BLaER1 treated with 17β-estradiol and CSF1 and Interleukin-3, amounts not matched to agents 10 nM and 100 nM (cell line): ENCODE measurements around the gene AFMID.
A peak's percentile ranks its signal among the peaks of the same experiment; 100 is the strongest.

Experiments used
- H3K27ac ChIP-seq, 11 experiments: shearing (Covaris generic); formaldehyde crosslinking; 2 replicates each; pipeline ENCODE4 v1.8.1; 2022
- H3K27me3 ChIP-seq, 11 experiments: shearing (Covaris generic); formaldehyde crosslinking; 2 replicates each; pipeline ENCODE4 v1.8.1; 2022
- H3K36me3 ChIP-seq, 11 experiments: shearing (Covaris generic); formaldehyde crosslinking; 2 replicates each; pipeline ENCODE4 v1.8.1; 2022
- H3K4me1 ChIP-seq, 10 experiments: shearing (Covaris generic); formaldehyde crosslinking; 2 replicates each; pipeline ENCODE4 v1.8.1; 2022
- H3K4me2 ChIP-seq, 11 experiments: shearing (Covaris generic); formaldehyde crosslinking; 2 replicates each; pipeline ENCODE4 v1.8.1; 2022
- H3K4me3 ChIP-seq, 10 experiments: shearing (Covaris generic); formaldehyde crosslinking; 2 replicates each; pipeline ENCODE4 v1.8.1; 2022
- H3K9ac ChIP-seq, 11 experiments: shearing (Covaris generic); formaldehyde crosslinking; 2 replicates each; pipeline ENCODE4 v1.8.1; 2022
- H3K9me3 ChIP-seq, 11 experiments: shearing (Covaris generic); formaldehyde crosslinking; replicated peaks in 1 of 11; 2 replicates each; pipeline ENCODE4 v1.8.1; 2022
- H4K20me1 ChIP-seq, 11 experiments: shearing (Covaris generic); formaldehyde crosslinking; 2 replicates each; pipeline ENCODE4 v1.8.1; 2022
- Cebpa-rat ChIP-seq, 11 experiments: shearing (Covaris generic); IDR thresholded peaks; 2 replicates each; pipeline ENCODE4 v1.8.1; 2022

AFMID gene

GRCh38 chr17:78225088-78225865, 38.1 kb downstream of the AFMID start:
- no peak for TF ChIP-seq Cebpa-rat (IDR thresholded peaks at IDR 0.05)
- peaks cover 0 to 10% (median 7%) of the 10 kb centered on the region in 11 experiments; a peak in 9 of 22 replicates for H3K27me3 ChIP-seq
- peaks cover 0 to 59% (median 53%) of the 10 kb centered on the region in 11 experiments; a peak in 20 of 22 replicates for H3K36me3 ChIP-seq
- peaks cover 15 to 31% (median 23%) of the 10 kb centered on the region in 10 experiments for H3K4me1 ChIP-seq
- peaks cover 0 to 56% (median 29%) of the 10 kb centered on the region in 11 experiments; a peak in 11 of 22 replicates for H4K20me1 ChIP-seq
- no peak overlapping the region for H3K9ac ChIP-seq
- no peak overlapping the region for H3K4me2 ChIP-seq
- no peaks in the 10 kb centered on the region for H3K9me3 ChIP-seq
- H3K4me3 ChIP-seq = no peak overlapping the region
- H3K27ac ChIP-seq = no peak overlapping the region; a peak in 1 of 22 replicates

- peak overlapping the region; percentile 35 to 66 (median 56) for H3K4me2 ChIP-seq
- peaks cover 0 to 50% (median 44%) of the 10 kb centered on the region in 11 experiments; a peak in 20 of 22 replicates for H3K36me3 ChIP-seq
- H3K9me3 ChIP-seq = no peaks in the 10 kb centered on the region
- peaks cover 15 to 40% (median 27%) of the 10 kb centered on the region in 10 experiments for H3K4me1 ChIP-seq
- H3K9ac ChIP-seq = no peak overlapping the region
- peaks cover 3 to 19% (median 15%) of the 10 kb centered on the region in 11 experiments; a peak in 21 of 22 replicates for H3K27me3 ChIP-seq
- no peak overlapping the region for H3K4me3 ChIP-seq
- H4K20me1 ChIP-seq = peaks cover 0 to 54% (median 29%) of the 10 kb centered on the region in 11 experiments; a peak in 15 of 22 replicates
- no peak for TF ChIP-seq Cebpa-rat (IDR thresholded peaks at IDR 0.05)
- no peak overlapping the region for H3K27ac ChIP-seq
Measured at GRCh38 chr17:78226055-78226758, 39.0 kb downstream of the AFMID start.

GRCh38 chr17:78226759-78227454, 39.7 kb downstream of the AFMID start:
- Histone ChIP-seq H3K4me1 (peaks cover 18 to 45% (median 32%) of the 10 kb centered on the region in 10 experiments), H3K36me3 (peaks cover 0 to 43% (median 37%) of the 10 kb centered on the region in 11 experiments; a peak in 20 of 22 replicates), H3K9me3 (no peaks in the 10 kb centered on the region), H3K4me2 (peak overlapping the region; percentile 35 to 66 (median 56)), H3K4me3 (no peak overlapping the region), H3K27ac (peak overlapping the region in 3 of 11 experiments; percentile 13 to 48 (median 32); a peak in 3 of 22 replicates), H3K9ac (peak overlapping the region in 2 of 11 experiments; percentile 3 to 17; a peak in 2 of 22 replicates), H3K27me3 (peaks cover 8 to 26% (median 21%) of the 10 kb centered on the region in 11 experiments), H4K20me1 (peaks cover 0 to 55% (median 32%) of the 10 kb centered on the region in 11 experiments; a peak in 15 of 22 replicates)
- no peak for TF ChIP-seq Cebpa-rat (IDR thresholded peaks at IDR 0.05)

- Histone ChIP-seq H3K4me1 (peaks cover 23 to 51% (median 38%) of the 10 kb centered on the region in 10 experiments), H3K36me3 (peaks cover 0 to 37% (median 31%) of the 10 kb centered on the region in 11 experiments; a peak in 20 of 22 replicates), H3K4me2 (peak overlapping the region; percentile 35 to 66 (median 56)), H3K27me3 (peaks cover 14 to 32% (median 26%) of the 10 kb centered on the region in 11 experiments), H4K20me1 (peaks cover 0 to 58% (median 32%) of the 10 kb centered on the region in 11 experiments; a peak in 15 of 22 replicates), H3K4me3 (no peak overlapping the region), H3K9me3 (no peaks in the 10 kb centered on the region), H3K27ac (peak overlapping the region in 3 of 11 experiments; percentile 13 to 48 (median 32); a peak in 3 of 22 replicates), H3K9ac (peak overlapping the region in 2 of 11 experiments; percentile 3 to 17; a peak in 2 of 22 replicates)
- no peak for TF ChIP-seq Cebpa-rat (IDR thresholded peaks at IDR 0.05)
Measured at GRCh38 chr17:78227455-78227916, 40.3 kb downstream of the AFMID start.

- H3K4me1 ChIP-seq = peaks cover 30 to 57% (median 44%) of the 10 kb centered on the region in 10 experiments
- H3K9me3 ChIP-seq = no peaks in the 10 kb centered on the region
- no peak overlapping the region for H3K9ac ChIP-seq
- H4K20me1 ChIP-seq = peaks cover 0 to 54% (median 25%) of the 10 kb centered on the region in 11 experiments; a peak in 15 of 22 replicates
- H3K27me3 ChIP-seq = peaks cover 21 to 39% (median 33%) of the 10 kb centered on the region in 11 experiments
- peak overlapping the region in 6 of 11 experiments; percentile 28 to 66 (median 47); a peak in 8 of 22 replicates for H3K4me2 ChIP-seq
- H3K27ac ChIP-seq = no peak overlapping the region
- no peak overlapping the region for H3K4me3 ChIP-seq
- no peak for TF ChIP-seq Cebpa-rat (IDR thresholded peaks at IDR 0.05)
- peaks cover 0 to 30% (median 24%) of the 10 kb centered on the region in 11 experiments; a peak in 19 of 22 replicates for H3K36me3 ChIP-seq
Measured at GRCh38 chr17:78228176-78228575, 41.0 kb downstream of the AFMID start.

GRCh38 chr17:78230252-78230962, 43.2 kb downstream of the AFMID start:
- no peak overlapping the region for H3K27ac ChIP-seq
- H3K27me3 ChIP-seq = peaks cover 22 to 43% (median 38%) of the 10 kb centered on the region in 11 experiments
- no peak overlapping the region for H3K9ac ChIP-seq
- TF ChIP-seq Cebpa-rat (IDR thresholded peaks at IDR 0.05) = no peak
- peaks cover 0 to 8% (median 2%) of the 10 kb centered on the region in 11 experiments; a peak in 16 of 22 replicates for H3K36me3 ChIP-seq
- peaks cover 0 to 33% (median 14%) of the 10 kb centered on the region in 11 experiments; a peak in 12 of 22 replicates for H4K20me1 ChIP-seq
- no peak overlapping the region for H3K4me3 ChIP-seq
- H3K9me3 ChIP-seq = no peaks in the 10 kb centered on the region
- H3K4me1 ChIP-seq = peaks cover 30 to 73% (median 61%) of the 10 kb centered on the region in 10 experiments
- peak overlapping the region in 6 of 11 experiments; percentile 71 to 96 (median 89); a peak in 10 of 22 replicates for H3K4me2 ChIP-seq

- Histone ChIP-seq H3K9me3 (no peaks in the 10 kb centered on the region), H3K4me2 (peak within 1 kb of the TSS; percentile 71 to 96 (median 86)), H3K4me3 (peak within 1 kb of the TSS in 9 of 10 experiments; percentile 35 to 63 (median 45); a peak in 17 of 20 replicates), H4K20me1 (peaks cover 0 to 30% (median 11%) of the 10 kb centered on the region in 11 experiments; a peak in 9 of 22 replicates), H3K27me3 (peaks cover 22 to 43% (median 38%) of the 10 kb centered on the region in 11 experiments), H3K9ac (peak within 1 kb of the TSS in 5 of 11 experiments; percentile 43 to 62 (median 54); a peak in 10 of 22 replicates), H3K4me1 (peaks cover 30 to 81% (median 62%) of the 10 kb centered on the region in 10 experiments), H3K36me3 (no peaks in the 10 kb centered on the region), H3K27ac (no peak within 1 kb of the TSS)
- no peak for TF ChIP-seq Cebpa-rat (IDR thresholded peaks at IDR 0.05)
Measured at GRCh38 chr17:78230996-78231935, 44.1 kb downstream of the AFMID start, which contains the start of gene TMEM235. Gene TMEM235, plus strand, starts transcription at chr17:78231631. Its CDS starts 393 bp downstream, at chr17:78232024.
